ENCODE data around the gene BLACAT1. TPM values are rescaled to one million over a fixed set of nuclear protein-coding genes. Genes with fewer than 3 reads are reported as not detected.

The BLACAT1 gene
- total and polyA plus RNA-seq, 2 of the 4 experiments (the other 2 are of a cell fraction): under 0.01 to 0.05 TPM

GRCh38 chr1:205477121-205477758 lies 21.4 kb upstream of the BLACAT1 start:
- H3K56ac ChIP-seq (ENCODE audit: extremely low read depth, insufficient read depth, low read length): no peak overlapping the region
- no peak overlapping the region for H3K23ac ChIP-seq (ENCODE audit: low read depth, low read length)
- H3K4ac ChIP-seq (ENCODE audit: low read depth, low read length): no peak overlapping the region
- H3K4me3 ChIP-seq (ENCODE audit: insufficient read depth, low read depth, low read length): no peak overlapping the region
- H3K9me3 ChIP-seq (ENCODE audit: control insufficient read depth, insufficient read depth, low read length): peaks cover 4% of the 10 kb centered on the region; the same call in 1 of the 2 replicates
- no peak overlapping the region for H2BK120ac ChIP-seq (ENCODE audit: low read depth, low read length)
- no peaks in the 10 kb centered on the region for H3K4me1 ChIP-seq (ENCODE audit: control insufficient read depth, insufficient read depth, low read length)
- H4K91ac ChIP-seq (ENCODE audit: insufficient read depth, low read depth, low read length): no peak overlapping the region
- H3K18ac ChIP-seq (ENCODE audit: low read depth, low read length): no peak overlapping the region
- H4K20me1 ChIP-seq (ENCODE audit: insufficient read depth, low read length): no peaks in the 10 kb centered on the region
- ChIA-PET POLR2A (ENCODE audit: unreplicated experiment) (no interaction called here), CTCF (interaction anchor here (3.0 kb wide), 1 partner anchor 11 kb away, joined by 12 read pairs; no protein-coding TSS in a partner anchor)
- H4K8ac ChIP-seq (ENCODE audit: low read depth in 2 of 2, low read length in 2 of 2): no peak overlapping the region
- no peak overlapping the region for H2BK15ac ChIP-seq (ENCODE audit: low read depth, low read length)
- WGBS, 2 experiments (ENCODE audit: extremely low coverage in 2 of 2, insufficient read length in 1 of 2): no CpG with 5 or more reads among the region's 6 CpGs
- H3K36me3 ChIP-seq (ENCODE audit: control insufficient read depth, insufficient read depth, low read length): no peaks in the 10 kb centered on the region
- H3K9me1 ChIP-seq (ENCODE audit: insufficient read depth, low read length): no peaks in the 10 kb centered on the region
- H2BK5ac ChIP-seq (ENCODE audit: low read depth, low read length, poor library complexity, severe bottlenecking): no peak overlapping the region
- TF ChIP-seq SMC3 (IDR thresholded peaks at IDR 0.05; ENCODE audit: low read depth, low read length) (no peak), MAFK (IDR thresholded peaks at IDR 0.05; ENCODE audit: low read depth, low read length) (no peak), NFE2L2 (IDR thresholded peaks at IDR 0.05; ENCODE audit: low read depth, low read length) (no peak), RFX5 (IDR thresholded peaks at IDR 0.05; ENCODE audit: low read depth, low read length) (no peak), CEBPB (IDR thresholded peaks at IDR 0.05; ENCODE audit: low read depth, low read length) (no peak), FOS (IDR thresholded peaks at IDR 0.05; ENCODE audit: low read depth, low read length) (no peak)
- H3K4me2 ChIP-seq (ENCODE audit: low read depth, low read length): no peak overlapping the region
- H2BK20ac ChIP-seq (ENCODE audit: low read depth, low read length): no peak overlapping the region
- H3K79me1 ChIP-seq (ENCODE audit: low read depth in 1 of 2, low read length in 2 of 2): no peaks in the 10 kb centered on the region
- no peak overlapping the region for H2AK5ac ChIP-seq (ENCODE audit: low read depth, low read length)
- in situ Hi-C loops (cut with MboI; ENCODE audit: low sequenced_read_pairs): no loop called here
- H2AFZ ChIP-seq (replicated peaks; ENCODE audit: low read length, poor library complexity): peak overlapping the region; percentile 29
- ATAC-seq (ENCODE audit: low read depth) (no peak), DNase-seq (no peak)
- dilution Hi-C loops (cut with HindIII; ENCODE audit: low sequenced_read_pairs, unreplicated experiment): no loop called here
- no TSS peak for BruUV-seq (replicated peaks)
- no peak overlapping the region for H3K9ac ChIP-seq (ENCODE audit: low read depth, low read length)
- no peak overlapping the region for H2AK9ac ChIP-seq (replicated peaks; ENCODE audit: low read depth, low read length, poor library complexity)
- H4K5ac ChIP-seq (ENCODE audit: low read depth, low read length): no peak overlapping the region
- no peak overlapping the region for H3K14ac ChIP-seq (replicated peaks; ENCODE audit: low read depth, low read length)
- no peak overlapping the region for H3K27ac ChIP-seq (ENCODE audit: insufficient read depth, low read length)
- H3K27me3 ChIP-seq (ENCODE audit: control insufficient read depth, insufficient read depth, low read length): peaks cover 30% of the 10 kb centered on the region
- intact Hi-C loops (cut with micrococcal nuclease): no loop called here

Data from IMR-90 (cell line).